Fibroblast of mammary gland (primary cell): ENCODE data around the gene PRICKLE2.

Source experiments
- DNase-seq: peaks from one replicate; pipeline ENCODE4 v3.0.0-alpha.2; 2010; ENCODE audit warnings: low read depth
- H3K4me3 ChIP-seq: 2 replicates; pipeline ENCODE4 v1.5.1; 2011; ENCODE audit warnings: low read depth, mild to moderate bottlenecking, low read length, moderate library complexity; ENCODE audit not compliant: control insufficient read depth
- TF ChIP-seq, protein P1 (sequence below): conservative IDR thresholded peaks from 2 replicates; pipeline ENCODE4 v1.5.1; 2011; ENCODE audit warnings: low read depth, low read length, inconsistent platforms; ENCODE audit not compliant: control insufficient read depth, insufficient read depth

PRICKLE2 gene

DNA sequence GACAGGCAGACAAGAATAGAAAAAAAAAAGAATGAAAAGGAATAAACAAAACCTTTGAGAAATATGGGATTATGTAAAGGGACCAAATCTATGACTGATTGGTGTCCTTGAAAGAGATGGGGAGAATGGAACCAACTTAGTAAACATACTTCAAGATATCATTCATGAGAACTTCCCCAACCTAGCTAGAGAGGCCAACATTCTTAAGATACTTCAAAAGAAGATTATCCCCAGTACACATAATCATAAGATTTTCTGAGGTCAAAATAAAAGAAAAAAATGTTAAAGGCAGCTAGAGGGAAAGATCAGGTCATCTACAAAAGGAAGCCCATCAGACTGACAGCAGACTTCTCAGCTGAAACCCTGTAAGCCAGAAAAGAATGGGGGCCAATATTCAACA, 110.6 kb downstream of the PRICKLE2 start:
- DNase-seq = no peak
- TF ChIP-seq, protein P1, sequence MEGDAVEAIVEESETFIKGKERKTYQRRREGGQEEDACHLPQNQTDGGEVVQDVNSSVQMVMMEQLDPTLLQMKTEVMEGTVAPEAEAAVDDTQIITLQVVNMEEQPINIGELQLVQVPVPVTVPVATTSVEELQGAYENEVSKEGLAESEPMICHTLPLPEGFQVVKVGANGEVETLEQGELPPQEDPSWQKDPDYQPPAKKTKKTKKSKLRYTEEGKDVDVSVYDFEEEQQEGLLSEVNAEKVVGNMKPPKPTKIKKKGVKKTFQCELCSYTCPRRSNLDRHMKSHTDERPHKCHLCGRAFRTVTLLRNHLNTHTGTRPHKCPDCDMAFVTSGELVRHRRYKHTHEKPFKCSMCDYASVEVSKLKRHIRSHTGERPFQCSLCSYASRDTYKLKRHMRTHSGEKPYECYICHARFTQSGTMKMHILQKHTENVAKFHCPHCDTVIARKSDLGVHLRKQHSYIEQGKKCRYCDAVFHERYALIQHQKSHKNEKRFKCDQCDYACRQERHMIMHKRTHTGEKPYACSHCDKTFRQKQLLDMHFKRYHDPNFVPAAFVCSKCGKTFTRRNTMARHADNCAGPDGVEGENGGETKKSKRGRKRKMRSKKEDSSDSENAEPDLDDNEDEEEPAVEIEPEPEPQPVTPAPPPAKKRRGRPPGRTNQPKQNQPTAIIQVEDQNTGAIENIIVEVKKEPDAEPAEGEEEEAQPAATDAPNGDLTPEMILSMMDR = no peak

DNA sequence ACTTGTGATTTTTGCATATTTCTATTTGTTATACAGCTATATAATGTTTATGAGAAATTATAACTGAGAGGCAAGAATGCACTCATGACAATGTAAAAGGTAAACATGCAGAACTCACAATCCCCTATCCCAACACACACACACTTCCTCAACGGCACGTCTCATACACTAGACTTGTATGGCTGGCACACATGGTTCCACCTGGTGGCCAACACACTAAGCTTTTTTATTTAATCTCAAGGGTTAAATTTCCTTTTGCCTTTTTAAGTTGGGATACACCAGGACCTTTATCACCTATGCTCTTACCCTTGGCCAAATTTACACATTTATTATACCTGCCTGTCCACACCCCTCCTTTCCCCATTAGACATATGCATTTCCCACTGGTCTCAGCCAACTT, 113.4 kb downstream of the PRICKLE2 start:
- TF ChIP-seq, protein P1 = no peak
- H3K4me3 ChIP-seq = no peak overlapping the region
- DNase-seq = no peak

More for the DNA sequence above, 110.6 kb downstream of the PRICKLE2 start:
- no peak overlapping the region for H3K4me3 ChIP-seq

DNA sequence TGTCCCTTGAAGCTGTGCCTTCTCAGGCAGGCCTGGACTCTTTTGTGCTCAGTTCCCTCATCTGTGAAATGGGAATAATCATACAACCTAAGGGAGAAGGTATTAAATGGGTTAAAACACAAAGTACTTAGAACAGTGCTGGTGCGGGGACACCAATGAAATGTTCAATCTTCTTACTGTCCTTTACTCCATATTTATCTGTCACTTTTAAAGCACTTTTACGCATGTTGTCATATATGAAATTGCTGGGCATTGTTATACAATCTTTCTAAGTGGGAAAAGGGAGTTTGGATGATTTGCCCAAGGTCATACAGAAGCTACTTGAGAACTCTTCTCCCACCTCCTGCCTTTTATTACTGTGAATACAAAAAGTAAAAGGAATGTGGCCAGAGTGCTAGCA, 114.2 kb downstream of the PRICKLE2 start:
- no peak for DNase-seq
- TF ChIP-seq, protein P1 = no peak
- no peak overlapping the region for H3K4me3 ChIP-seq

DNA sequence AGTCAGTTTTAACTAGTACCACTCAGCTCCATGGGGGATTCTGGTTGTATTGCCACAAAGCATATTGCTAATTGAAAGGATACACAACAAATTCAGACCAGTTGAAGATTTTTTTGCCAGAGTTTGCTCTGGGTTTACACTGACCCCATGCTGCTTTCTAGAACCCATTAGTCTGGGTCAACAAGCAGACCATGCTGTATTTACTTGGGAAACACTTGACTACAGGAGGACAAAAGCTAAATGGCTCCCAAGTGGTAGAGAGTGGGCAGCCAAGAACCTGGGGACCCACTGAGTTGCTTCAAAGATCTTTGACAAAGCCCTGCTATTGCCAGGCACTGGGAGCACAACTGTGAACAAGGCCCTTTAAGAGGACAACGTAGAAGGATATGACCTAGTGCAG, 115.2 kb downstream of the PRICKLE2 start:
- DNase-seq = no peak
- no peak overlapping the region for H3K4me3 ChIP-seq
- TF ChIP-seq, protein P1 = no peak

DNA sequence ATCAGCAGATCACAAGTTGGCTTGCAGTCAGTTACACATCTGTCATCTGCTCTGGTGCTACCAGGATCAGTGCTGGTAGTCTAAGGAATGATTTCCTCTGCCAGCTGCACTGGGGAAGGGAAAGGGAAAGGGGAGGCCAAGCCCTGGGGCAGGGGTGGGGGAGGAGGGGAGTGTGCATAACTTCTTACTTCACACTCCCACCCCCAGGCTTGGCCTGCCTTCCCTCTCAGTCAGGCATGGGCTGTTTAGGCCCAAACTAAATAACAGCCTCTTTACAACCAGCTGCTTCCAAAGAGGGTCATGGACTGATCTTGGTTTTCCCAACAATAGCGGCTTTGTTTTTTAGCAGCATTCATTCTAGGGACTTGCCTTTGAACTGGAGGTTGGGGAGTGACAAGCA, 115.8 kb downstream of the PRICKLE2 start:
- H3K4me3 ChIP-seq = no peak overlapping the region

DNA sequence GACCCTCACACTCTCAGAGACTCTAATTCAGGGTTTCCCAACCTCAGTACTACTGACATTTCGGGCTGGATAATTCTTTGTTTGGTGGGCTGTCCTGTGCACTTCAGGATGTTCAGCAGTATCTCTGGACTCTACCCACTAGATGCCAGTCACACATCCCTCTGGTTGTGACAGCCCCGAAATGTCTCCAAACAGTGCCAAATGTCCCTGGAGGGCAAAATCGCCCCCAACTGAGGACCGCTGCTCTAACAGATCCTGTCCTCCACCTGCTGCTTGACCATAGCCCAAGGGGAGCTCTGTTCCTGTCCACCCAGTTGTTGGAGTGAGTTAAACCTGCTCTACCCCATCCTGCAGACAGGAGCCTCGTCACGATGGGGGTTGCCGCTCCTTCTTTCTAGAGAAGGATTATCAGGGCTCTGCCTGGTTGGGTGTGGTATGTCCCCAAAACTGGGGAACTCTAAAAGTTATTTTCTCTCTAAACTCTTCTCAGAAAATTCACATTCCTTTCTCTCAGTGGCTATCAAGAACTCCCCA, 116.4 kb downstream of the PRICKLE2 start:
- TF ChIP-seq, protein P1 = no peak
- DNase-seq = no peak
- H3K4me3 ChIP-seq = no peak overlapping the region

More for the DNA sequence above, 115.8 kb downstream of the PRICKLE2 start:
- no peak for DNase-seq
- TF ChIP-seq, protein P1 = no peak

DNA sequence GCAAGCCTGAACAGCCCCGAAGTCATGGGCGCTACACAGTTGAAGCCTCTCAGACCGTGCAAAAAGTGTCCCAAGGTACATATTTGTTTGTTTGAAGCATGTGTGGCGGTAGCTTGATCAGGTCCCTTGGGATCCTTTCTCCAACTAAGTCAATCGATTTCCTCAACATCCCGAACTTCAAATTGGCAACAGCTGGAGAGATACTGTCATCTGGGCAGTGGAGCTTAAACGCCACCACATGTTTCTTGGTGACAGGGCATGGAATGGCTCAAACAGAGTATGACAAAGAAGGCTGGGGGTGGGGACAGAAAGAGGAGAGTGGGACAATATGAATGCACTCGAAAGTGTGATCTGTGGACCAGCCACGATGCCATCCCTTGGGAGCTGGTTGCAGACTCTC, 117.0 kb downstream of the PRICKLE2 start:
- DNase-seq = no peak
- no peak overlapping the region for H3K4me3 ChIP-seq
- TF ChIP-seq, protein P1 = no peak
